Mucosa of descending colon (tissue), 3 donors: Measurements from ENCODE around the gene PTP4A2. TPM values are rescaled to one million over a fixed set of nuclear protein-coding genes. Genes with fewer than 3 reads are reported as not detected.

Experiments used
- ATAC-seq: fragments of 200-7000 bp; cut with Tn5 transposase; one replicate; pipeline ENCODE4 v1.9.1; 2020; ENCODE audit warnings: mild to moderate bottlenecking, moderate library complexity
- DNase-seq, 3 donors: peaks; one replicate each; pipeline ENCODE4 v3.0.0-alpha.2; 2020
- H3K36me3 ChIP-seq: fragments of 200-600 bp; one replicate; pipeline ENCODE4 v1.8.0; 2021; ENCODE audit warnings: low read depth, mild to moderate bottlenecking
- H3K4me1 ChIP-seq: fragments of 200-600 bp; one replicate; pipeline ENCODE4 v1.8.0; 2021; ENCODE audit warnings: low read depth, mild to moderate bottlenecking
- H3K4me3 ChIP-seq: fragments of 200-600 bp; one replicate; pipeline ENCODE4 v1.8.0; 2021; ENCODE audit warnings: mild to moderate bottlenecking
- H3K9me3 ChIP-seq: fragments of 200-600 bp; one replicate; pipeline ENCODE4 v1.8.0; 2021; ENCODE audit warnings: mild to moderate bottlenecking
- CTCF ChIP-seq: fragments of 200-600 bp; IDR thresholded peaks from one replicate; pipeline ENCODE4 v1.8.0; 2022; ENCODE audit warnings: antibody characterized with exemption, mild to moderate bottlenecking
- intact Hi-C, 2 donors: fragments of 100-400 bp; cut with DNase I in 1 of 2; cut with micrococcal nuclease in 1 of 2; formaldehyde crosslinking; loops; one replicate each; pipeline versions ENCODE4 v1.11.0 to v1.11.1; 2022; cut with DNase I, micrococcal nuclease
- total RNA-seq, 3 donors: library from RNA; stranded (reverse); fragmentation: NEBNext Ultra II Directional in 2 of 3; extraction: Animal tissue kit (Norgen Biotek cat#: 25700) in 2 of 3; gene quantifications; one replicate each; pipeline versions ENCODE4 v1.2.1 to v1.2.4, GENCODE V29; 2021 to 2023
- donor health status: DM: no; HTN: no; CAD: no; lungs with moderate emphysema.
- donor health status: DM: no; HTN: no; CAD: no.
- donor health status: DM: no; HTN: yes; CAD: no.

PTP4A2 gene
- total RNA-seq, 3 donors from 2014 or later: 211 to 307 (median 298) TPM

GRCh38 chr1:31883357-31883942, 54.7 kb downstream of the PTP4A2 start:
- no peak for TF ChIP-seq CTCF
- no peaks in the 10 kb centered on the region for H3K4me1 ChIP-seq
- no peaks in the 10 kb centered on the region for H3K36me3 ChIP-seq
- intact Hi-C loops: no loop called here
- H3K9me3 ChIP-seq: no peaks in the 10 kb centered on the region
- ATAC-seq: no peak
- H3K4me3 ChIP-seq: no peak overlapping the region
- no peak for DNase-seq

GRCh38 chr1:31881688-31882000, 56.5 kb downstream of the PTP4A2 start:
- intact Hi-C loops: no loop called here
- no peak for DNase-seq
- Histone ChIP-seq H3K36me3 (no peaks in the 10 kb centered on the region), H3K4me3 (no peak overlapping the region), H3K4me1 (no peaks in the 10 kb centered on the region), H3K9me3 (no peaks in the 10 kb centered on the region)
- ATAC-seq: no peak
- TF ChIP-seq CTCF: no peak

GRCh38 chr1:31880957-31881687, 57.0 kb downstream of the PTP4A2 start:
- intact Hi-C loops: no loop called here
- H3K4me3 ChIP-seq: no peak overlapping the region
- H3K36me3 ChIP-seq: no peaks in the 10 kb centered on the region
- no peaks in the 10 kb centered on the region for H3K9me3 ChIP-seq
- ATAC-seq (no peak), DNase-seq (no peak)
- H3K4me1 ChIP-seq: no peaks in the 10 kb centered on the region
- no peak for TF ChIP-seq CTCF

- ATAC-seq (no peak), DNase-seq (no peak)
- Histone ChIP-seq H3K4me1 (no peaks in the 10 kb centered on the region), H3K4me3 (no peak overlapping the region), H3K9me3 (no peaks in the 10 kb centered on the region), H3K36me3 (no peaks in the 10 kb centered on the region)
- intact Hi-C loops: no loop called here
- TF ChIP-seq CTCF: no peak
Measured at GRCh38 chr1:31879981-31880608, 58.1 kb downstream of the PTP4A2 start.

GRCh38 chr1:31878058-31878457, 60.1 kb downstream of the PTP4A2 start:
- no peak for DNase-seq
- ATAC-seq: peak; percentile 13
- no peak for TF ChIP-seq CTCF
- Histone ChIP-seq H3K4me3 (no peak overlapping the region), H3K36me3 (no peaks in the 10 kb centered on the region), H3K4me1 (no peaks in the 10 kb centered on the region), H3K9me3 (no peaks in the 10 kb centered on the region)
- intact Hi-C loops: no loop called here
